ENCODE data around the gene RASA3.

- no peak for TF ChIP-seq GATA2 (IDR thresholded peaks at IDR 0.05; ENCODE audit: low read depth, low read length)
- TF ChIP-seq GATA3 (IDR thresholded peaks at IDR 0.05; ENCODE audit: low read depth, low read length) = no peak
Observed at GRCh38 chr13:113945857-113946408, 186.5 kb downstream of the RASA3 start.
